Gastrocnemius medialis (tissue), 4 donors: Measurements from ENCODE around the gene OR8K1. TPM values are rescaled to one million over a fixed set of nuclear protein-coding genes. Genes with fewer than 3 reads are reported as not detected.

Experiments used
- ATAC-seq, 2 donors: fragments of 150-250 bp; one replicate each; pipeline ENCODE4 v1.9.1; 2016
- DNase-seq, 2 donors: peaks; one replicate each; pipeline ENCODE4 v3.0.0-alpha.2; 2019
- H3K27ac ChIP-seq, 4 donors: fragments of 200-600 bp; sonication (generic); 1 replicate in 1 of 4; 2 replicates in 3 of 4; pipeline ENCODE4 v1.5.1; 2016 to 2018; ENCODE audit warnings: mild to moderate bottlenecking in 2 of 4, moderate library complexity in 1 of 4
- H3K27me3 ChIP-seq, 3 donors: fragments of 200-600 bp; sonication (generic) in 2 of 3; 1 replicate in 1 of 3; 2 replicates in 2 of 3; pipeline versions ENCODE4 v1.5.1 to v1.6.0; 2016 to 2019; ENCODE audit warnings: mild to moderate bottlenecking in 1 of 3, moderate library complexity in 1 of 3
- H3K36me3 ChIP-seq, 2 donors: fragments of 200-600 bp; sonication (generic) in 1 of 2; one replicate each; pipeline ENCODE4 v1.5.1; 2017 to 2018
- H3K4me1 ChIP-seq, 2 donors: fragments of 200-600 bp; sonication (generic) in 1 of 2; one replicate each; pipeline ENCODE4 v1.5.1; 2016 to 2017; ENCODE audit warnings: mild to moderate bottlenecking in 2 of 2
- H3K4me3 ChIP-seq, 4 donors: fragments of 200-600 bp; sonication (generic) in 3 of 4; 1 replicate in 1 of 4; 2 replicates in 3 of 4; pipeline ENCODE4 v1.5.1; 2016 to 2019; ENCODE audit warnings: mild to moderate bottlenecking in 2 of 4
- H3K9me3 ChIP-seq, 3 donors: fragments of 200-600 bp; sonication (generic) in 2 of 3; 1 replicate in 1 of 3; 2 replicates in 2 of 3; pipeline ENCODE4 v1.5.1; 2016 to 2019
- CTCF ChIP-seq, 5 experiments: fragments of 450-650 bp in 3 of 5; fragments of 200-600 bp in 2 of 5; sonication (generic) in 2 of 5; IDR thresholded peaks in 4 of 5; conservative IDR thresholded peaks in 1 of 5; 1 replicate in 4 of 5; 2 replicates in 1 of 5; pipeline ENCODE4 v1.5.1; 2016 to 2019; ENCODE audit warnings: antibody characterized with exemption in 5 of 5, mild to moderate bottlenecking in 3 of 5, moderate library complexity in 3 of 5
- POLR2A ChIP-seq, 2 donors: fragments of 450-650 bp; IDR thresholded peaks; one replicate each; pipeline ENCODE4 v1.6.1; 2017; ENCODE audit warnings: antibody characterized with exemption in 2 of 2, mild to moderate bottlenecking in 2 of 2, moderate library complexity in 2 of 2
- in situ Hi-C, 4 donors: fragments of 200-750 bp; cut with MboI; loops; one replicate each; pipeline versions ENCODE4 v1.15.0 to v1.8.0; 2017; ENCODE audit warnings: low sequenced_read_pairs in 4 of 4
- intact Hi-C: fragments of 100-400 bp; cut with DNase I; formaldehyde crosslinking; loops from one replicate; pipeline ENCODE4 v1.15.1; 2023; ENCODE audit warnings: low total_unique reads
- total RNA-seq, 4 donors: library from RNA; depleted of rRNA; stranded (reverse); fragments of >200 nt; gene quantifications; one replicate each; pipeline versions ENCODE4 v1.1.0 to v1.2.3, GENCODE V29; 2016

OR8K1 gene
- not detected for total RNA-seq

GRCh38 chr11:56345739-56346138 is at the start of gene OR8K1:
TSS of gene OR8K1 (plus strand) at chr11:56346039. CDS start at chr11:56346039, 0 bp downstream.
- in situ Hi-C loops (no loop called here), intact Hi-C loops (no loop called here)
- no peaks in the 10 kb centered on the region for H3K27me3 ChIP-seq
- no peak within 1 kb of the TSS for H3K4me3 ChIP-seq
- no peak for TF ChIP-seq CTCF (IDR thresholded peaks at IDR 0.05 in 4 of 5, conservative IDR thresholded peaks at IDR 0.05 in 1 of 5)
- no peaks in the 10 kb centered on the region for H3K4me1 ChIP-seq
- H3K27ac ChIP-seq: no peak within 1 kb of the TSS
- ATAC-seq: no peak
- no peaks in the 10 kb centered on the region for H3K9me3 ChIP-seq
- DNase-seq: no peak
- H3K36me3 ChIP-seq: no peaks in the 10 kb centered on the region

GRCh38 chr11:56296898-56297297 is 48.9 kb upstream of the OR8K1 start:
- intact Hi-C loops (no loop called here), in situ Hi-C loops (no loop called here)
- Histone ChIP-seq H3K4me1 (no peaks in the 10 kb centered on the region), H3K27ac (no peak overlapping the region), H3K27me3 (no peaks in the 10 kb centered on the region), H3K4me3 (no peak overlapping the region), H3K36me3 (no peaks in the 10 kb centered on the region), H3K9me3 (no peaks in the 10 kb centered on the region)
- TF ChIP-seq CTCF (IDR thresholded peaks at IDR 0.05 in 4 of 5, conservative IDR thresholded peaks at IDR 0.05 in 1 of 5) (no peak), POLR2A (IDR thresholded peaks at IDR 0.05) (no peak)
- ATAC-seq (no peak), DNase-seq (no peak)

- no peak for TF ChIP-seq CTCF (IDR thresholded peaks at IDR 0.05 in 4 of 5, conservative IDR thresholded peaks at IDR 0.05 in 1 of 5)
- TF ChIP-seq POLR2A (IDR thresholded peaks at IDR 0.05): no peak
- Histone ChIP-seq H3K36me3 (no peaks in the 10 kb centered on the region), H3K27me3 (no peaks in the 10 kb centered on the region), H3K9me3 (no peaks in the 10 kb centered on the region), H3K27ac (no peak overlapping the region), H3K4me3 (no peak overlapping the region), H3K4me1 (no peaks in the 10 kb centered on the region)
- DNase-seq (no peak), ATAC-seq (no peak)
- in situ Hi-C loops: no loop called here
- intact Hi-C loops: no loop called here
Observed at GRCh38 chr11:56307836-56308235, 38.0 kb upstream of the OR8K1 start.

- Histone ChIP-seq H3K27ac (no peak within 1 kb of the TSS), H3K9me3 (no peaks in the 10 kb centered on the region), H3K27me3 (no peaks in the 10 kb centered on the region), H3K4me1 (no peaks in the 10 kb centered on the region), H3K4me3 (no peak within 1 kb of the TSS), H3K36me3 (no peaks in the 10 kb centered on the region)
- ATAC-seq (no peak), DNase-seq (no peak)
- intact Hi-C loops: no loop called here
- TF ChIP-seq POLR2A (IDR thresholded peaks at IDR 0.05) (no peak), CTCF (IDR thresholded peaks at IDR 0.05 in 4 of 5, conservative IDR thresholded peaks at IDR 0.05 in 1 of 5) (no peak)
- in situ Hi-C loops: no loop called here
Observed at GRCh38 chr11:56314844-56315243, 31.0 kb upstream of the OR8K1 start, which contains the start of gene OR8K3. TSS of gene OR8K3 (plus strand) at chr11:56315144. CDS start at chr11:56318307, 3,163 bp downstream.

GRCh38 chr11:56331861-56332491 is 13.9 kb upstream of the OR8K1 start:
- Histone ChIP-seq H3K9me3 (no peaks in the 10 kb centered on the region), H3K36me3 (no peaks in the 10 kb centered on the region), H3K4me3 (no peak overlapping the region), H3K27ac (no peak overlapping the region), H3K4me1 (no peaks in the 10 kb centered on the region), H3K27me3 (no peaks in the 10 kb centered on the region)
- no peak for TF ChIP-seq POLR2A (IDR thresholded peaks at IDR 0.05)
- TF ChIP-seq CTCF (IDR thresholded peaks at IDR 0.05 in 4 of 5, conservative IDR thresholded peaks at IDR 0.05 in 1 of 5): no peak
- DNase-seq: no peak
- in situ Hi-C loops (no loop called here), intact Hi-C loops (no loop called here)
- ATAC-seq: no peak
